ENCODE measurements around the gene CORIN.
"Not testable (repeated sequence)": the region's sequence is repeated elsewhere in the genome, so short reads cannot be mapped to it uniquely, and the experiment has no call there.

CORIN gene

DNA sequence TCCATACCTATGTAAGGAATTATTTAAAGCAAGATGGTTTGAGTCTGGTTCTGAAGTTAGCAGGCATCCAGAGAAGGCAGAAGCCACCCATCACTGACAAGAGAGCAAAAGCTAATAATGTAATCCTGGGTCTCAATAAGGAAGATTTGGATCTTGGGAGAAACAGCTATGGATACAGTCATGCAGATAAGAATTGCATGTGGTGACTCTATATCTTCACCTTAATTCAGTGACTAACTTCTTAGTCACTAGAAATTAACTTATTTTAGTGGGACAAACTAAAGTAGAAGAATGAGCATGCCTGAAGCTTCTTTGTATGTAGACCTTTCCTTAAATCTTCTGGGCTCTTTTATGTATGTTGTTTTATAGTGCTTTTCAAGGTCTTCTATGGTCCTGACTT is 286.2 kb downstream of the CORIN start:
- TF ChIP-seq FEZF1 (tag by site-specific recombination; IDR thresholded peaks at IDR 0.05): no peak
- TF ChIP-seq, protein P1, sequence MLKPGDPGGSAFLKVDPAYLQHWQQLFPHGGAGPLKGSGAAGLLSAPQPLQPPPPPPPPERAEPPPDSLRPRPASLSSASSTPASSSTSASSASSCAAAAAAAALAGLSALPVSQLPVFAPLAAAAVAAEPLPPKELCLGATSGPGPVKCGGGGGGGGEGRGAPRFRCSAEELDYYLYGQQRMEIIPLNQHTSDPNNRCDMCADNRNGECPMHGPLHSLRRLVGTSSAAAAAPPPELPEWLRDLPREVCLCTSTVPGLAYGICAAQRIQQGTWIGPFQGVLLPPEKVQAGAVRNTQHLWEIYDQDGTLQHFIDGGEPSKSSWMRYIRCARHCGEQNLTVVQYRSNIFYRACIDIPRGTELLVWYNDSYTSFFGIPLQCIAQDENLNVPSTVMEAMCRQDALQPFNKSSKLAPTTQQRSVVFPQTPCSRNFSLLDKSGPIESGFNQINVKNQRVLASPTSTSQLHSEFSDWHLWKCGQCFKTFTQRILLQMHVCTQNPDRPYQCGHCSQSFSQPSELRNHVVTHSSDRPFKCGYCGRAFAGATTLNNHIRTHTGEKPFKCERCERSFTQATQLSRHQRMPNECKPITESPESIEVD (tag by site-specific recombination; IDR thresholded peaks at IDR 0.05): no peak
- ChIA-PET POLR2A (no interaction called here), CTCF (no interaction called here)
- H3K9me3 ChIP-seq (ENCODE audit: control insufficient read depth, insufficient read depth, low read depth, low read length): no peaks in the 10 kb centered on the region
- H3K36me3 ChIP-seq (ENCODE audit: control insufficient read depth in 2 of 2, insufficient read depth in 1 of 2, low read length in 2 of 2): no peaks in the 10 kb centered on the region
- H3K4me3 ChIP-seq (ENCODE audit: low read depth, low read length): no peak overlapping the region
- H3K27ac ChIP-seq (ENCODE audit: extremely low read depth, low read depth, low read length): no peak overlapping the region
- no peaks in the 10 kb centered on the region for H3K4me1 ChIP-seq (ENCODE audit: control insufficient read depth, insufficient read depth, low read length)

DNA sequence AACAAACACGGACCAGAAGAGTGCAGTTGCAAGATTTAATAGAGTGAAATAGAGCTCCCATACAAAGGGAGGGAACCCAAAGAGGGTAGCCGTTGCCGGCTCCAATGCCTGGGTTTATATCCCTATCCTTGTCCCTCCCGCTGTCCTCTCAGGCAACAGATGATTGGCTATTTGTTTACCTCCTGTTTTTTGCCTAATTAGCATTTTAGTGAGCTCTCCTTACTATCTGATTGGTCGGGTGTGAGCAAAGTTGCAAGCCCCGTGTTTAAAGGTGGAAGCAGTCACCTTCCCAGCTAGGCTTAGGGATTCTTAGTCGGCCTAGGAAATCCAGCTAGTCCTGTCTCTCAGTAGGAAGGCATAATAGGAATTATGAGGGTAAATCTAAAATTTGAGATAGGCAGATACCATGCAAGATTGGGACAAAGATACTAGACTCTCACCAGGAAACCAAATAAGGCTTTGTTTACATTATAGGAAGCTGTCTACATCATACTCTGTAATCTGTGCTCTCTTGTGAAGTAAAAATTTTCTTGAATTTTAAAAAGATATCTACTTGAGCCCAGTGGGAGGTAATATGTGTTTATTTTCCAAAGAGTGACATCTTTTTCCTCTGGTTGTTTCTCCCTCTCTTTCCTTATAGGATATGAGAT is 286.8 kb downstream of the CORIN start:
- ChIA-PET CTCF (no interaction called here), POLR2A (no interaction called here)
- no peaks in the 10 kb centered on the region for H3K4me1 ChIP-seq (ENCODE audit: control insufficient read depth, insufficient read depth, low read length)
- H3K4me3 ChIP-seq (ENCODE audit: low read depth, low read length): no peak overlapping the region
- no peaks in the 10 kb centered on the region for H3K36me3 ChIP-seq (ENCODE audit: control insufficient read depth in 2 of 2, insufficient read depth in 1 of 2, low read length in 2 of 2)
- H3K9me3 ChIP-seq (ENCODE audit: control insufficient read depth, insufficient read depth, low read depth, low read length): no peaks in the 10 kb centered on the region
- no peak overlapping the region for H3K27ac ChIP-seq (ENCODE audit: extremely low read depth, low read depth, low read length)
- TF ChIP-seq, protein P2, sequence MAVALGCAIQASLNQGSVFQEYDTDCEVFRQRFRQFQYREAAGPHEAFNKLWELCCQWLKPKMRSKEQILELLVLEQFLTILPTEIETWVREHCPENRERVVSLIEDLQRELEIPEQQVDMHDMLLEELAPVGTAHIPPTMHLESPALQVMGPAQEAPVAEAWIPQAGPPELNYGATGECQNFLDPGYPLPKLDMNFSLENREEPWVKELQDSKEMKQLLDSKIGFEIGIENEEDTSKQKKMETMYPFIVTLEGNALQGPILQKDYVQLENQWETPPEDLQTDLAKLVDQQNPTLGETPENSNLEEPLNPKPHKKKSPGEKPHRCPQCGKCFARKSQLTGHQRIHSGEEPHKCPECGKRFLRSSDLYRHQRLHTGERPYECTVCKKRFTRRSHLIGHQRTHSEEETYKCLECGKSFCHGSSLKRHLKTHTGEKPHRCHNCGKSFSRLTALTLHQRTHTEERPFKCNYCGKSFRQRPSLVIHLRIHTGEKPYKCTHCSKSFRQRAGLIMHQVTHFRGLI (tag by site-specific recombination; IDR thresholded peaks at IDR 0.05): no peak
- TF ChIP-seq, protein P3, sequence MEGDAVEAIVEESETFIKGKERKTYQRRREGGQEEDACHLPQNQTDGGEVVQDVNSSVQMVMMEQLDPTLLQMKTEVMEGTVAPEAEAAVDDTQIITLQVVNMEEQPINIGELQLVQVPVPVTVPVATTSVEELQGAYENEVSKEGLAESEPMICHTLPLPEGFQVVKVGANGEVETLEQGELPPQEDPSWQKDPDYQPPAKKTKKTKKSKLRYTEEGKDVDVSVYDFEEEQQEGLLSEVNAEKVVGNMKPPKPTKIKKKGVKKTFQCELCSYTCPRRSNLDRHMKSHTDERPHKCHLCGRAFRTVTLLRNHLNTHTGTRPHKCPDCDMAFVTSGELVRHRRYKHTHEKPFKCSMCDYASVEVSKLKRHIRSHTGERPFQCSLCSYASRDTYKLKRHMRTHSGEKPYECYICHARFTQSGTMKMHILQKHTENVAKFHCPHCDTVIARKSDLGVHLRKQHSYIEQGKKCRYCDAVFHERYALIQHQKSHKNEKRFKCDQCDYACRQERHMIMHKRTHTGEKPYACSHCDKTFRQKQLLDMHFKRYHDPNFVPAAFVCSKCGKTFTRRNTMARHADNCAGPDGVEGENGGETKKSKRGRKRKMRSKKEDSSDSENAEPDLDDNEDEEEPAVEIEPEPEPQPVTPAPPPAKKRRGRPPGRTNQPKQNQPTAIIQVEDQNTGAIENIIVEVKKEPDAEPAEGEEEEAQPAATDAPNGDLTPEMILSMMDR (tag by site-specific recombination; IDR thresholded peaks at IDR 0.05): no peak
- TF ChIP-seq, protein P4, sequence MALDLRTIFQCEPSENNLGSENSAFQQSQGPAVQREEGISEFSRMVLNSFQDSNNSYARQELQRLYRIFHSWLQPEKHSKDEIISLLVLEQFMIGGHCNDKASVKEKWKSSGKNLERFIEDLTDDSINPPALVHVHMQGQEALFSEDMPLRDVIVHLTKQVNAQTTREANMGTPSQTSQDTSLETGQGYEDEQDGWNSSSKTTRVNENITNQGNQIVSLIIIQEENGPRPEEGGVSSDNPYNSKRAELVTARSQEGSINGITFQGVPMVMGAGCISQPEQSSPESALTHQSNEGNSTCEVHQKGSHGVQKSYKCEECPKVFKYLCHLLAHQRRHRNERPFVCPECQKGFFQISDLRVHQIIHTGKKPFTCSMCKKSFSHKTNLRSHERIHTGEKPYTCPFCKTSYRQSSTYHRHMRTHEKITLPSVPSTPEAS (tag by site-specific recombination; IDR thresholded peaks at IDR 0.05): no peak
- TF ChIP-seq ZNF223 (tag by site-specific recombination; IDR thresholded peaks at IDR 0.05): no peak

DNA sequence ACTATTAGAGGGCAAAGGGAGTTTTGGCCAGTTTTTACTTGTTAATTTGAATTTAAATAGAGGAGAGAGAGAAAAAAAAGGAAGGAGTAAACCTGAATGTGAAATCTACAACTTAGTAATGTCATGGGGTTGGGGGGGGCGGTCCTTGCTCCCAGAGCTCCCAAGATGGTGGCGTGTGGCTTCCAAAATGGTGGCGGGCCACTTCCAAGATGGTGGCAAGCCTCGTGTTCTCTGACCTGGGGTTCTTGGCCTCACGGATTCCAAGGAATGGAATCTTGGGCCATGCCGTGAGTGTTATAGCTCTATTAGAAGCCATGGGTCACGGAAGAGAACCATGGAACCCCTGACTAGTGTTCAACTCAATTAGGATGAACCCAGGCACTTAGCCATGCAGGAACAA is 287.5 kb downstream of the CORIN start:
- CTCF ChIA-PET; H3K27ac ChIP-seq (ENCODE audit: extremely low read depth, low read depth, low read length); POLR2A ChIA-PET; H3K4me3 ChIP-seq (ENCODE audit: low read depth, low read length); H3K4me1 ChIP-seq (ENCODE audit: control insufficient read depth, insufficient read depth, low read length); H3K36me3 ChIP-seq (ENCODE audit: control insufficient read depth in 2 of 2, insufficient read depth in 1 of 2, low read length in 2 of 2); H3K9me3 ChIP-seq (ENCODE audit: control insufficient read depth, insufficient read depth, low read depth, low read length): not testable (repeated sequence)
